ENCODE results near the gene PRELID3B.

The PRELID3B gene

DNA sequence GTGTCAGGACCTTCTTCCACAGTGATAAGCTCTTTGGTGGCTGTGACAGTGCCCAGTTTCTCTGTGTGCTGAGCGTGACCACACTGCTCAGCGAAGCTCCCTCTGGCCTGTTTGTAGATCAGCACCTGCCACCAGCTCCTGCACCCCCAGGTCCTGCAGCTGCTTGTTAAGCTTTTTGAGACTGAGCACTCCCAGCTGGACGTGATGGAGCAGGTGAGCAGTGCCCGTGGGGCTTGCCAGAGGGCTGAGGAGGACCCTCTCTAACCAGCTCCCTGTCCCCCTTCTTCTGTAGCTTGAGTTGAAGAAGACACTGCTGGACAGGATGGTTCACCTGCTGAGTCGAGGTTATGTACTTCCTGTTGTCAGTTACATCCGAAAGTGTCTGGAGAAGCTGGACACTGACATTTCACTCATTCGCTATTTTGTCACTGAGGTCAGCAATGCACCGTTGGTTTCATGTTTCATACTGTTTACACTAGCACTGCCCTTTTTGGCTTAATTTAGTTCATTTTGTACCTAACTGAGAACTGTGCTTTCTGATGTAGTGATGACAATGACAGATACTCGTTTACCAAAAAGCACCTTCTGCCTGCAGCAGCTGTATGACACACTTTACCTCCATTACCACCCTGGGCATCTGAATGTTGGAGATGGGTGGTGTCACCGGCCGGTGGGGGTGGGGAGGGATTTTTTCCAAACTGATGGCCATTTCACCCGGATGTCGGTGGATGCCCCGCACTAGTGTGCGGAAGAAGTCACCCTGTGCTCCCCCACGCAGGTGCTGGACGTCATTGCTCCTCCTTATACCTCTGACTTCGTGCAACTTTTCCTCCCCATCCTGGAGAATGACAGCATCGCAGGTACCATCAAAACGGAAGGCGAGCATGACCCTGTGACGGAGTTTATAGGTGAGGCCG lies 49.0 kb downstream of the PRELID3B start:
- no peak for DNase-seq (ENCODE audit: low read depth)

GRCh38 chr20:58992911-58993310 lies 49.7 kb downstream of the PRELID3B start:
- no peak for DNase-seq (ENCODE audit: low read depth)

GRCh38 chr20:58991715-58992114 lies 50.9 kb downstream of the PRELID3B start:
- no peak for DNase-seq (ENCODE audit: low read depth)

- no peak for DNase-seq (ENCODE audit: low read depth)
Observed at GRCh38 chr20:58990651-58991445, 51.7 kb downstream of the PRELID3B start.

DNA sequence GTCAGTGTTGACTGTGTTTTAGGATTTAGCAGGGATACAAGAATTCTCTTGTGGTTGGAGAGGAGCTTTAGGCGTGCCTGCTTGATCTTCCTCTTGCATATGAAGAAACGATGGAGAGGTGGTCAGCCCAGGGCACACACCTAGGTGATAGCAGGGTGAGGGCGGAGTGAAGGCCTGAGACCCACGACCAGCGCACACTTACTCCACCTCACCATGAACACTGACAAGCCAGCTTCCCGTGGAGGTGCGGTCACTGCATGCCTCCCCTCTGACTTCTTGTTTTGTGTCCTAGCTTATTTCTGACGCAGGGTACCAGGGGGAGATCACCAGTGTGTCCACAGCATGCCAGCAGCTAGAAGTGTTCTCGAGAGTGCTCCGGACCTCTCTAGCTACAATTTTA lies 53.4 kb downstream of the PRELID3B start:
- DNase-seq (ENCODE audit: low read depth): no peak

- DNase-seq (ENCODE audit: low read depth): no peak
Observed at GRCh38 chr20:58988565-58988882, 54.1 kb downstream of the PRELID3B start.

DNA sequence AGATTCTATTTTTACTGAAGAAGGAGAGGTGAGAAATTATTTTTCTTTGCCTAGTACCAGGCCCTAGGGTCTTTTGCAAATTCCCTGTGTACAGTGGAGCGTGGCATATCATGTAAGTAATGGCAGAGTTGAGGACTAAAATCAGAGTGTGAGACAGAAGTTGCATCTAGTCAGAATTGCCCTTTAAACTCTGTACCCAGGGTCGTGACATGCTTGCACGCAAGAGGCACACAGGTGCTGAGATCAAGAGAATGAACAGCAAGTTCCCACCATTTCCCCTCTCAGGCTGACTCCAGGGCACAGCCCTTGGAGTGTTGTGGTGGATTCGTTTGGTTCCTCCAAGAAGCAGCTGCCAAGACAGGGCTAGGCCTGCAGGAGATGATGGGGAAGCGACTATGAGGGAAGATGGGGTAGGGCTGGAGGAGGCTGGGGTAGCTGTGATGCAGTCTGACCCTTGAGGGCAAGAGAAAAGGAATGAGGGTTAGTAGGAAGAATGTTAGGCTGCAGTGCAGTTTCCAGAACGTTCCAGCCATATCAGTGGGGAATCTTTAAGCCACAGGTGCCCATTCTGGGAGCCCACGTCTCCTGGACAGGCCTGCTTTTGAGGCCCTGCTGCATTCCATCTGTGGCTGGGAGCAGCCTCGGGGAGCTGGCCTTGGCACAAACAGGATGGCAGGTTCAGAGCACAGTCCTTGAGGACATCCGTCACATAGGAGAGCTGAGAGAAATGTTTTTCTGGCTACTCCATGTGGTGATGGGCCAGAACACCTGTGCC lies 54.6 kb downstream of the PRELID3B start:
- no peak for DNase-seq (ENCODE audit: low read depth)

- DNase-seq (ENCODE audit: low read depth): peak; percentile 55
Observed at GRCh38 chr20:58986968-58987517, 55.5 kb downstream of the PRELID3B start.

- no peak for DNase-seq (ENCODE audit: low read depth)
Observed at GRCh38 chr20:58986286-58986967, 56.2 kb downstream of the PRELID3B start.

GRCh38 chr20:58985656-58986055 lies 56.9 kb downstream of the PRELID3B start:
- peak; percentile 16 for DNase-seq (ENCODE audit: low read depth)

DNA sequence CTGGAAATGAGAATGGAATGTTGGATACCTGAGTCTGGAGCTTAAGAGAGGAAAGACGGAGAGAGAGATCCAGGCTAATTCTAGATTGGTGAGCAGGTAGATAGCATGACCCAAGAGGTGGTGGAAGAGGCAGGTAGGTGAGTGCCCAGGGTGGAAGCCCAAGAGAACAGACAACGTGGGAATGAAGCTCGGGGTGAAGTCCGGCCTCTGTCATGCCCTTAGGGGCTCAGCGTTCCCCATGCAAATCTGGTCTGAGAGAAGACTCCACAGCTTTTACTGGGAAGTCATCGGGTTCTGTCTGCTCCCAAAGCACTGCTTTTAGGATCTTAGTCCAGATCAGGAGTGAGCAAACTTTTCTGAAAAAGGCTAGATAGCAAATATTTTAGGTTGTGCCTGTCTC lies 57.9 kb downstream of the PRELID3B start:
- no peak for DNase-seq (ENCODE audit: low read depth)
